ENCODE data around the gene CNTN2. TPM values are rescaled to one million over a fixed set of nuclear protein-coding genes. Genes with fewer than 3 reads are reported as not detected.

Gene CNTN2
- total RNA-seq, 1 donor from 2014 or later: 0.29 TPM

DNA sequence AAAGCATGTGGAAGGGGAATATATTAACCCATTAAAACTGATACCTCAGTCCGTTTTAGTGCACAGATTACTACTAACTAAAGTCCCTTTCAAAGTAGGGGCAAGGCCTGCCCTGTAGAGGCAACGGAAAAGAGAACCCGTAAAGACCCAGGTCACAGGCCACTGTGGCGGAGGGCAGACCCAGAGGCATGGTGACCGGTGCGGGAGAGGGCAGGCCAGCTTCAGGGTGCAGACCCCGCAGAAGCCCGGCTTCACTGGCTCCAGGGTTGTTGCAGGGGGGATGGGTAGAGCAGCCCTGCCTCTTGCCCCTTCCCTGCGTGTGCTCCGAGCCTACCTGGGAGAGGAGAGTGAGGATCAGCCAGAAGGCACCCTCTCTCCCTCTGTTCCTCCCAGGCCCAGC lies 17.7 kb downstream of the CNTN2 start:
- TF ChIP-seq CTCF (IDR thresholded peaks at IDR 0.05; ENCODE audit: unreplicated experiment): no peak
- Mint-ChIP-seq H3K36me3 (no peaks in the 10 kb centered on the region), H3K27me3 (ENCODE audit: low read depth) (peaks cover 9% of the 10 kb centered on the region), H3K4me1 (peaks cover 4% of the 10 kb centered on the region), H3K9me3 (no peaks in the 10 kb centered on the region), H3K27ac (no peak overlapping the region), H3K4me3 (no peak overlapping the region)
- no peak for DNase-seq (ENCODE audit: low spot score in 2 of 2, unreplicated experiment in 2 of 2)

DNA sequence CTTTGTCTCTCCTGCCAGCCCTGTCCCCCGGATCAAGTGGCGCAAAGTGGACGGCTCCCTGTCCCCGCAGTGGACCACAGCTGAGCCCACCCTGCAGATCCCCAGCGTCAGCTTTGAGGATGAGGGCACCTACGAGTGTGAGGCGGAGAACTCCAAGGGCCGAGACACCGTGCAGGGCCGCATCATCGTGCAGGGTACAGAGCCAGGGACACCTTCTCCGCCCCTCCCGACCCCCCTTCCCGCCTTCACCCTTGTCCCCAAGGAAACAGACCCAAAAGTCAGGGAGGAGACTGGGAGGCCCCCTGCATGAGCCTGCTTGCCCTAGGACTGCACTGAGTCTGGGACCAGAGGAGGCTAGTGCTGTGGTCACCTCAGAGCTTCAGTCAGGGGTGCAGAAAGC lies 18.2 kb downstream of the CNTN2 start:
- Mint-ChIP-seq H3K9me3 (no peaks in the 10 kb centered on the region), H3K4me1 (peaks cover 4% of the 10 kb centered on the region), H3K27ac (no peak overlapping the region), H3K27me3 (ENCODE audit: low read depth) (peaks cover 7% of the 10 kb centered on the region), H3K36me3 (no peaks in the 10 kb centered on the region), H3K4me3 (no peak overlapping the region)
- no peak for DNase-seq (ENCODE audit: low spot score in 2 of 2, unreplicated experiment in 2 of 2)
- no peak for TF ChIP-seq CTCF (IDR thresholded peaks at IDR 0.05; ENCODE audit: unreplicated experiment)

DNA sequence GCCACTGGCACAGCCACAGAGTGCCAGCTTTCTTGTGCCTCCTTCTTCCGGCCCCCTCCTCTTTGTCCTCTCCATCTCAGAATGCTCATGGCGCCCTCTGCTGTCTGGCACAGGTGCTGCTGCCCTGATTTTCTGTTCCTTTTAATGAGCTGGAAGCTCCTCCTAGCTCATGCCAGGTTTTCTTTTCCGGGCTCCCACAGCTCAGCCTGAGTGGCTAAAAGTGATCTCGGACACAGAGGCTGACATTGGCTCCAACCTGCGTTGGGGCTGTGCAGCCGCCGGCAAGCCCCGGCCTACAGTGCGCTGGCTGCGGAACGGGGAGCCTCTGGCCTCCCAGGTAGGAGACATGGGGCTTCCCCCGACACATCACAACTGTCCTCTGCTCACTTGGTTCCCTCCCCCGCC lies 18.7 kb downstream of the CNTN2 start:
- DNase-seq (ENCODE audit: low spot score in 2 of 2, unreplicated experiment in 2 of 2): peak; percentile 58 to 89
- peaks cover 4% of the 10 kb centered on the region for H3K4me1 Mint-ChIP-seq
- no peak overlapping the region for H3K4me3 Mint-ChIP-seq
- peaks cover 7% of the 10 kb centered on the region for H3K27me3 Mint-ChIP-seq (ENCODE audit: low read depth)
- TF ChIP-seq CTCF (IDR thresholded peaks at IDR 0.05; ENCODE audit: unreplicated experiment): peak; percentile 78
- H3K36me3 Mint-ChIP-seq: no peaks in the 10 kb centered on the region
- no peaks in the 10 kb centered on the region for H3K9me3 Mint-ChIP-seq
- no peak overlapping the region for H3K27ac Mint-ChIP-seq

DNA sequence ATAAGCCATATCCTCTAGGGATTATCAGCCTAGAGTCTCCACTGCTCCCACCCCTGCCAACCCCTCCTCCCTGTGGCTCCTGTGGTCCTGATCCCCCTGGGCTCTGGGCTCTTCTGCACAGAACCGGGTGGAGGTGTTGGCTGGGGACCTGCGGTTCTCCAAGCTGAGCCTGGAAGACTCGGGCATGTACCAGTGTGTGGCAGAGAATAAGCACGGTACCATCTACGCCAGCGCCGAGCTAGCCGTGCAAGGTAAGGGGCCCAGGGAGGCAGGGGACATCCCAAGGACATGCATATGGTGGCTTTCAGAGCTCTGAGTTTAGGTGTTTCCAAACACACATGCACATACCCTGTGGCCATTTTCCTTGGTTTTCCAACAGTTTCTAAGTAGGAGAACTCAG lies 19.3 kb downstream of the CNTN2 start:
- Mint-ChIP-seq H3K4me1 (peaks cover 4% of the 10 kb centered on the region), H3K9me3 (no peaks in the 10 kb centered on the region), H3K27me3 (ENCODE audit: low read depth) (peaks cover 2% of the 10 kb centered on the region), H3K36me3 (no peaks in the 10 kb centered on the region), H3K27ac (no peak overlapping the region), H3K4me3 (no peak overlapping the region)
- TF ChIP-seq CTCF (IDR thresholded peaks at IDR 0.05; ENCODE audit: unreplicated experiment): no peak
- no peak for DNase-seq (ENCODE audit: low spot score in 2 of 2, unreplicated experiment in 2 of 2)

GRCh38 chr1:205062895-205063294 lies 19.9 kb downstream of the CNTN2 start:
- peaks cover 1% of the 10 kb centered on the region for H3K27me3 Mint-ChIP-seq (ENCODE audit: low read depth)
- H3K4me3 Mint-ChIP-seq: no peak overlapping the region
- no peak overlapping the region for H3K27ac Mint-ChIP-seq
- TF ChIP-seq CTCF (IDR thresholded peaks at IDR 0.05; ENCODE audit: unreplicated experiment): no peak
- DNase-seq (ENCODE audit: low spot score in 2 of 2, unreplicated experiment in 2 of 2): no peak
- no peaks in the 10 kb centered on the region for H3K9me3 Mint-ChIP-seq
- H3K36me3 Mint-ChIP-seq: no peaks in the 10 kb centered on the region
- H3K4me1 Mint-ChIP-seq: peaks cover 4% of the 10 kb centered on the region

GRCh38 chr1:205064301-205064700 lies 21.3 kb downstream of the CNTN2 start:
- Mint-ChIP-seq H3K27me3 (ENCODE audit: low read depth) (no peaks in the 10 kb centered on the region), H3K4me3 (no peak overlapping the region), H3K36me3 (no peaks in the 10 kb centered on the region), H3K4me1 (peaks cover 4% of the 10 kb centered on the region), H3K9me3 (no peaks in the 10 kb centered on the region), H3K27ac (no peak overlapping the region)
- DNase-seq (ENCODE audit: low spot score in 2 of 2, unreplicated experiment in 2 of 2): no peak
- TF ChIP-seq CTCF (IDR thresholded peaks at IDR 0.05; ENCODE audit: unreplicated experiment): no peak

All from mesothelial cell of epicardium (in vitro differentiated cells).